ENCODE measurements around the gene TSPAN16.
"Not testable (repeated sequence)": the region's sequence is repeated elsewhere in the genome, so short reads cannot be mapped to it uniquely, and the experiment has no call there.

Gene TSPAN16

GRCh38 chr19:11347546-11348039 is 51.6 kb downstream of the TSPAN16 start:
- no peak for DNase-seq

GRCh38 chr19:11349171-11349570 is 53.2 kb downstream of the TSPAN16 start:
- no peak for DNase-seq

GRCh38 chr19:11354102-11354501 is 58.1 kb downstream of the TSPAN16 start:
- not testable (repeated sequence) for DNase-seq

- DNase-seq: peak; percentile 75
Measured at GRCh38 chr19:11355160-11356073, 59.5 kb downstream of the TSPAN16 start, which contains the start of gene PLPPR2. TSS of gene PLPPR2 (plus strand) at chr19:11355432. CDS start at chr19:11357674, 2,242 bp downstream.

GRCh38 chr19:11356074-11356397 is 60.1 kb downstream of the TSPAN16 start:
- no peak for DNase-seq

GRCh38 chr19:11356676-11357550 is 61.0 kb downstream of the TSPAN16 start:
- no peak for DNase-seq

GRCh38 chr19:11359421-11359820 is 63.5 kb downstream of the TSPAN16 start:
- DNase-seq: no peak

GRCh38 chr19:11361037-11361770 is 65.2 kb downstream of the TSPAN16 start:
- no peak for DNase-seq

GRCh38 chr19:11361771-11362731 is 66.1 kb downstream of the TSPAN16 start:
- DNase-seq: no peak

GRCh38 chr19:11363881-11364280 is 67.9 kb downstream of the TSPAN16 start:
- no peak for DNase-seq

- no peak for DNase-seq
Measured at GRCh38 chr19:11364296-11364904, 68.4 kb downstream of the TSPAN16 start.

GRCh38 chr19:11364935-11365334 is 69.0 kb downstream of the TSPAN16 start:
- DNase-seq: no peak

All from stimulated activated naive CD4-positive, alpha-beta T cell treated with Interleukin-2 at 50 U/mL for 16 hours (primary cell).